Gastrocnemius medialis (tissue), 4 donors: ENCODE results near the gene CDKAL1.

Experiments
- POLR2A ChIP-seq, 2 donors: fragments of 450-650 bp; IDR thresholded peaks; one replicate each; pipeline ENCODE4 v1.6.1; 2017; ENCODE audit warnings: antibody characterized with exemption in 2 of 2, mild to moderate bottlenecking in 2 of 2, moderate library complexity in 2 of 2
- TF ChIP-seq, protein P1 (sequence below), 5 experiments: fragments of 450-650 bp in 3 of 5; fragments of 200-600 bp in 2 of 5; sonication (generic) in 2 of 5; IDR thresholded peaks in 4 of 5; conservative IDR thresholded peaks in 1 of 5; 1 replicate in 4 of 5; 2 replicates in 1 of 5; pipeline ENCODE4 v1.5.1; 2016 to 2019; ENCODE audit warnings: antibody characterized with exemption in 5 of 5, mild to moderate bottlenecking in 3 of 5, moderate library complexity in 3 of 5

DNA sequence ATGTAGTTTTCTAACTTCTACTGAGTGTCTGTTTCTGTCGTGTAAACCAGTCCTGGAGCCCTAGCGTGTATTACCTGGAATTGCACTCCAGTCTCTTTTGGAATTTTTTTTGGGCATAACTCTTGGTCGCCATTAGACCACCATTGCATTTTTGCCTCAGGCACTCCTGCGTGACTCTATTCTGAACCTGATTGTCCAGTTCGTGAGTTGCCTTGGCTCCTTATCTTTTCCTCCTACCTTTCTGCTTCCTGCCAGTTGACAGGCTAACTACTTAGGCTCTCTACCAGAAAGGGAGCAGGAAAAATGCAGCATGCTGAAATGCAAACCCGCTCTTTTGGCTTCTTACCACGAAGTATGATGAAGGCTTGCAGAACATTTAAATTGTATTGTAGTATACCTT lies 568.4 kb downstream of the CDKAL1 start:
- TF ChIP-seq, protein P1, sequence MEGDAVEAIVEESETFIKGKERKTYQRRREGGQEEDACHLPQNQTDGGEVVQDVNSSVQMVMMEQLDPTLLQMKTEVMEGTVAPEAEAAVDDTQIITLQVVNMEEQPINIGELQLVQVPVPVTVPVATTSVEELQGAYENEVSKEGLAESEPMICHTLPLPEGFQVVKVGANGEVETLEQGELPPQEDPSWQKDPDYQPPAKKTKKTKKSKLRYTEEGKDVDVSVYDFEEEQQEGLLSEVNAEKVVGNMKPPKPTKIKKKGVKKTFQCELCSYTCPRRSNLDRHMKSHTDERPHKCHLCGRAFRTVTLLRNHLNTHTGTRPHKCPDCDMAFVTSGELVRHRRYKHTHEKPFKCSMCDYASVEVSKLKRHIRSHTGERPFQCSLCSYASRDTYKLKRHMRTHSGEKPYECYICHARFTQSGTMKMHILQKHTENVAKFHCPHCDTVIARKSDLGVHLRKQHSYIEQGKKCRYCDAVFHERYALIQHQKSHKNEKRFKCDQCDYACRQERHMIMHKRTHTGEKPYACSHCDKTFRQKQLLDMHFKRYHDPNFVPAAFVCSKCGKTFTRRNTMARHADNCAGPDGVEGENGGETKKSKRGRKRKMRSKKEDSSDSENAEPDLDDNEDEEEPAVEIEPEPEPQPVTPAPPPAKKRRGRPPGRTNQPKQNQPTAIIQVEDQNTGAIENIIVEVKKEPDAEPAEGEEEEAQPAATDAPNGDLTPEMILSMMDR (IDR thresholded peaks at IDR 0.05 in 4 of 5, conservative IDR thresholded peaks at IDR 0.05 in 1 of 5) = no peak
- no peak for TF ChIP-seq POLR2A (IDR thresholded peaks at IDR 0.05)
